Activated CD8-positive, alpha-beta memory T cell treated with anti-CD3 and anti-CD28 coated beads, Interleukin-2, amount 50 U/mL, for 24 hours (primary cell): ENCODE results near the gene SLC47A2.

Source experiments
- DNase-seq: peaks from one replicate; pipeline ENCODE4 v3.0.0-alpha.2; 2020; ENCODE audit errors: extremely low read depth

Gene SLC47A2

GRCh38 chr17:19747159-19747719 is 30.9 kb upstream of the SLC47A2 start:
- no peak for DNase-seq

GRCh38 chr17:19746517-19746916 is 30.1 kb upstream of the SLC47A2 start:
- no peak for DNase-seq

GRCh38 chr17:19744922-19745757 is 28.8 kb upstream of the SLC47A2 start:
- peak; percentile 33 for DNase-seq

- no peak for DNase-seq
Observed at GRCh38 chr17:19744492-19744891, 28.1 kb upstream of the SLC47A2 start.

- no peak for DNase-seq
Observed at GRCh38 chr17:19743101-19744100, 27.0 kb upstream of the SLC47A2 start.

- no peak for DNase-seq
Observed at GRCh38 chr17:19742495-19742894, 26.1 kb upstream of the SLC47A2 start.

- DNase-seq, result no peak
Observed at GRCh38 chr17:19741832-19742457, 25.6 kb upstream of the SLC47A2 start.

GRCh38 chr17:19740933-19741332 is 24.5 kb upstream of the SLC47A2 start:
- no peak for DNase-seq

- no peak for DNase-seq
Observed at GRCh38 chr17:19739241-19740201, 23.1 kb upstream of the SLC47A2 start.

GRCh38 chr17:19738757-19739156 is 22.4 kb upstream of the SLC47A2 start:
- no peak for DNase-seq

- no peak for DNase-seq
Observed at GRCh38 chr17:19738073-19738449, 21.7 kb upstream of the SLC47A2 start.

GRCh38 chr17:19737305-19738072 is 21.1 kb upstream of the SLC47A2 start:
- DNase-seq, result no peak

GRCh38 chr17:19736071-19736470 is 19.7 kb upstream of the SLC47A2 start:
- no peak for DNase-seq

GRCh38 chr17:19733953-19734526 is 17.7 kb upstream of the SLC47A2 start:
- no peak for DNase-seq

- DNase-seq, result no peak
Observed at GRCh38 chr17:19731626-19732025, 15.2 kb upstream of the SLC47A2 start.

GRCh38 chr17:19730843-19731242 is 14.5 kb upstream of the SLC47A2 start:
- no peak for DNase-seq

GRCh38 chr17:19729900-19730299 is 13.5 kb upstream of the SLC47A2 start:
- no peak for DNase-seq

- DNase-seq, result no peak
Observed at GRCh38 chr17:19728084-19728495, 11.7 kb upstream of the SLC47A2 start.

- no peak for DNase-seq
Observed at GRCh38 chr17:19727501-19728078, 11.2 kb upstream of the SLC47A2 start.
